SK-MEL-5 (cell line): Measurements from ENCODE around the gene BLNK. TPM values are rescaled to one million over a fixed set of nuclear protein-coding genes. Genes with fewer than 3 reads are reported as not detected.

Source experiments
- DNase-seq: peaks from one replicate; pipeline ENCODE4 v3.0.0-alpha.2; 2016; ENCODE audit warnings: low read depth, low spot score
- in situ Hi-C: cut with HindIII; loops from 2 replicates; pipeline ENCODE4 v1.10.0; 2016; ENCODE audit warnings: low sequenced_read_pairs, high pct_unique_total_duplicates, low pct_unique_long_range_greater_than_20kb
- total RNA-seq: library from RNA; depleted of rRNA; stranded (reverse); fragments of >200 nt; shearing (Covaris generic); gene quantifications from 2 replicates; pipeline ENCODE4 v1.2.3, GENCODE V29; 2014

The BLNK gene
- total RNA-seq, 1 experiment from 2014 or later = not detected

DNA sequence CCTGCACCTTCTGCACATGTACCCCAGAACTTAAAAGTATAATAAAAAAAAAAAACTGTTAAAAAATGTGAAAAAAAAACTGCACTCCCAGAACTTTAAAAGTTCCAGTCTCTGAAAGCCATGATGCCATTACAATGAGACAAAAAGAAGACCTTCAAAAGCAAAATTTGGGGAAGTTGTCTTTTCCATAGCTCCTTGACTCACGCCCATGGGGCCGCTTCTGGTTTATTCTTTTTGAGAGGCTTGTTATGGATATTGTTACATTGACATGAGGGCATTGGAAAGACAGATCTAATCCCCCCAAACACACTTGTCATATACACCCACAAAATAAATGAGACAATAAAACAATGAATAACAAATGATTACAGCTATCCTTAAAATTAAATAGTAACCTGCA, 798 bp downstream of the BLNK start:
- no peak for DNase-seq
- in situ Hi-C loops = no loop called here

DNA sequence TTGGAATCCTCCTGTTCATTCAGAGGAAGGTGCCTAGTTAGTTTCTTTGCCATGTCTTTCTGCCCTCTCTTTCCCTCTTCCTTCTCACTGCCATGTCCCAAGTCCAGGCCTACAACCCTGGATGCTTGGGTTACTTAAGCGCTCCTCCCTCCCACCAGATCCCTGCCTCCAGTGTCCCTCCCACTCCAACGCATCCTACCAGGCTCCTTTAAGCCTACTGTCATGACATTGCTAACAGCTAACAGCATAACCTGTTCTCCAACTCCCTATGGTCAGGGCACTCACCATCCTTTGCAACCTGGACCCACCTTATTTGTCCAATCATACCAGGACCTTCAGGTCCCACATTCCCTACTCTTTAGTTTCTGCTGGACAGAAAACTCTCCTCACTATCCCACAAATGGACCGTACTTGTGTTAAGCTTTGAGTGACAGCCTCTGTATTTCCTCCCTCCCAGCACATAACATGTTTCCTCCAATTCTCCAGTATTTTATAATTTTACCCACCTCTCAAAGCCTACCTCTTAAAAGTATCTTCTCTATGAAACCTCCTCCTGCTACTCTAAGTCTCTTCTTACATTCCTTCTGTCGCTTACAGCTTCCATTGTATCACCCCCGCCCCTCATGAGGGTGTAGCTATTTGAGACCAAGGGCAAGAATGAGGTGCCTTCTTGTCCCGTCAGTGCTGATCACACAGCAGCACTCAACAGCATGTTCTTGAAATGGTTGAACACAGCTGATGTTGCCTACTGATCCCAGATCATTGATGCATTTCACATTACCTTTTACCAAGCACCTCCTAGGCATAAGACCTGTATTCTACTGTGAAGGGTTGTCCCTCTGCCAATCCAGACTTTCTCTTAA, 1.7 kb downstream of the BLNK start:
- in situ Hi-C loops = no loop called here
- DNase-seq = no peak

DNA sequence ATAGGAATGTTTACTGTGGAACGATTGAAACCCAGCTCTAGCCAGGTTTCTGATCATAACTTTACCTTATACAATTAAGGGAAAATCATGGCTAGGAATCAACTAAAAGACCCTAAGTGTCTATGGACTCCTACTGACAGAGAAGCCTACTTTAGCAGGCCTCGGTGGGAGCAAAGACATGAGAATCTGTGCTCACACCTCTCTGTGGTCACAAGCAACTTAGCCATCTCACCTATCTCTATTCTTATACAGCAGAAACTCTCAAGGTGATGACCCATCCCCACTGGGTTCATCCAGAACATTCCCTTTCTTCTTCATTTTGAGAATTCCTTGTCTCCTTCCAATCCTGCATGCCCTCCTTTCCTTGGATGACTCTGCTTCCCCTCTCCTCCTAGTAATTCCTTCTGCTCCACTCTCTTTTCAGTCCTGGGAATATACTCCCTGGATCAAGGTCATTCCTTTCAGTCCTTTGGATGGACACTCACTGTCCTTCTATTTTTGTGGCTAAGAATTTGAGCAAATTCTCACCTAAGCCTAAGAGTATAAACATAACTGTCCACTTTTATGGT, 2.9 kb downstream of the BLNK start:
- in situ Hi-C loops = no loop called here

DNA sequence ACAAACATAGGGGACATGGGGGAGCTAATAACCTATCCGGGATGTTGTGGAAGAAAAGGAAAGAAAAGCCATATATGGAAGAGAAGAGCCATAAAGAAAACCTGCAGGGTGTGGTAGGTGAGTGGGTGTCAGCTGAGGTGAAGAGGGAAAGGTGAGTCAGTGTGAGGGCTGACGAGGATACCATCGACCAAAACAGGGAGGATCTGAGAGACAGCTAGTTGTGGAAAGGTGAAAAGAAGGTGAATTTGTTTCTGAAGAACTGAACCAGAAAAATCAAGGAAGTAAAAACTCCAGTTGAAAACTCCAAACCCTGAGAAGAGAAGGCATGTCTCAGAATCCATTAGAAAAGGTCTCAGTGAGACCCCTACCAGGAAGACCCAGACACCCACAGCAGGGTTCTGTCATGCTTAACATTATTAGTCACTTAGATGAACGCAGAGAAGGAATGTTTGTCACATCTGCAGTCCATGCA, 4.1 kb downstream of the BLNK start:
- in situ Hi-C loops = no loop called here
- no peak for DNase-seq

More for the DNA sequence above, 2.9 kb downstream of the BLNK start:
- no peak for DNase-seq

DNA sequence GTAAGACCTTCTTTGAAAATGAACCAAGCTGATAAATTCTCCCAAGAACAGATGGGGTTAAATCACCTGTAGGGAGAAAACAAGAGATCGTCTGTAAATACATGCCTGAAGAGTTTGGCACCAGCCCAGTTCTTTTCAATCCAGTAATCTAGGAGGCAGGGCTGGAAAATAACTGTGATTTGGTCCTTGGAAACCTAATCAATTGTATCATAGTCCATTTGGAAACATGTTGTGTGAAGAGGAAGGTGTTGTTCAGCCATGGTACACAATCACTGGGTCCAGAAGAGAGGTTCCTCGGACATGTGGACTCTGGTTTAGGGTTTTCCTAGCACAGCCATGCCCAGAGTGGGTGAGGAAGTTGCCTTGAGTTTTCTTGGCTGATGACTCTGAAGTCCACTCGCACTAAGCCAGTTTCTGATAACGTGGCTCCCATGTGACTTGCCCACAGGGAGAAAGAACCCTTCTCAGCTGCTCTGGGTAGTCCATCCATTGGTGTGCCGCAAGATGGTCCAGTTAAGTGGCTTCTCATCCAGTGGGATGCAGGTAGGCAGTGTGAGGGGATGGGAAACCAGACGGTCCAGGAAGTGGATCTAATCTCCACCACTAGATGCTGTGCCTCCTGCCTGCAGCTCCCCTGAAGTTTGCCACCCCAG, 5.1 kb downstream of the BLNK start:
- in situ Hi-C loops = no loop called here
- DNase-seq = no peak

DNA sequence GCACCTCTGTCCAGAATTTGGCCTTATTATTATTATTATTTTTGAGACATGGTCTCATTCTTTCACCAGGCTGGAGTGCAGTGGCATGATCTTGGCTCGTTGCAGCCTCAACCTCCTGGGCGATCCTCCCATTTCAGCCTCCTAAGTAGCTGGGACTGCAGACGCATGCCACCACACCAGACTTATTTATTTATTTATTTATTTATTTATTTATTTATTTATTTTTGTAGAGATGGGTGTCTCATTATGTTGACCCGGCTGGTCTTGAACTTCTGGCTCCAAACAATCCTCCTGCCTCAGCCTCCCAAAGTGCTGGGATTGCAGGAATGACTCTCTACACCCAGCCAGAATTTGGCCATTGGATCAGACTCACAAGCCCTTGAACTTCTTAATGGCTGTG, 6.4 kb downstream of the BLNK start:
- DNase-seq = no peak
- in situ Hi-C loops = no loop called here

DNA sequence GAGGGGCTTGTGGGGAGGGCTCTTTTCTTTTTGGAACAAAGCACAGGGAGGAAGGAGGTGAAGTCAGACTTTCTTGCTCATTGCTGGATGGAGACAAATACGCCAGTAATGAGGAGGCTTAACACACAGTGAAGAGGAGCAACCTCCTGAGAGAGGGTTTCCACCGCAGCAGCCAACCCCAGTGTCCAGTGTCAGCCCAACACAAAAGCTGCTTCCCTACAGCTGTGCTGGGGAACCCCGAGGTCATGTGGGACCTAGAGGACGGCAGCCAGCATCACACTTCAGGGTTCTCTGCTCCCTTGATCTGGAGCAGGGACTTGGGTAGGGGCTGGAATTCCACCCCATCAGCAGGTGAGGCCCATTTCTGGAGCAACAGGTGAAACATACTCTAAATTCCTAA, 7.7 kb downstream of the BLNK start:
- in situ Hi-C loops = no loop called here
- DNase-seq = no peak

DNA sequence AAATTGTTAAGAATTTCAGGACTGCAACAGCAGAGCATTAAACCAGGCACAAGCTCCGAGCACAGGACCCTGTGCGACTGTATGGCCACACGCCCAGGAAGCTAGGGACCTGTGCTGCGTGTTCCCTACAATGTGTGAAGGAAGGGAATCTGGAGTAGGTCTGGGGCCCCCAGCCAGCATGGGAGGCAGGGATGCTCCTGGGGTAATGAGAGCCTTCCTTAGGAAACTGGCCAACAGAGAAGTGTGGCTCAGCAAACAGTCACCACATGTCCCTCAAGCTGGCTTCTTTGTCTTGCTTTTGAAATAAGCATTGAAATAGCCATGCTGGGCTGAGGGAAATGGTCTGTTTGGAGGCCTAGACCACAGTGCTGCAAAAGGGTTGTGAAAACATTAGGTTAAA, 8.2 kb downstream of the BLNK start:
- in situ Hi-C loops = no loop called here
- DNase-seq = no peak

DNA sequence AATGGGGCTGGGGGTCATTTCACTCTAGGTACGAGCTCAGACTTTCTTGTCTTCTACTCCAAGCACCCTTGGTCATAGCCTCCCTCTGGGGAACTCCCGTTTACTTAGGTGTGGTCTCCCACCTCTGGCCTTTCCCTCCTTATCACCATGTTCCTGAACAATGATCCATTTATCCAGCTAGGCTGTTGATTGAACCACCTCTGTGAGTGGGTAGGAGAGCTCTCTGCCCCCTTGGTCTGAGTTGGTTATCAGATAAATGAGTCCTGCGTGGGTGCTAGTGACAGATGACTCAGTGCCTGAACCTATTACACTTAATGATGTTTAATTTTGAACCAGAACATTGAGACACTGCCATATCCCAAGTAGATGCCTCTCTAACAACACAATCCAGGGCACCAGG, 9.4 kb downstream of the BLNK start:
- DNase-seq = no peak
- in situ Hi-C loops = no loop called here

DNA sequence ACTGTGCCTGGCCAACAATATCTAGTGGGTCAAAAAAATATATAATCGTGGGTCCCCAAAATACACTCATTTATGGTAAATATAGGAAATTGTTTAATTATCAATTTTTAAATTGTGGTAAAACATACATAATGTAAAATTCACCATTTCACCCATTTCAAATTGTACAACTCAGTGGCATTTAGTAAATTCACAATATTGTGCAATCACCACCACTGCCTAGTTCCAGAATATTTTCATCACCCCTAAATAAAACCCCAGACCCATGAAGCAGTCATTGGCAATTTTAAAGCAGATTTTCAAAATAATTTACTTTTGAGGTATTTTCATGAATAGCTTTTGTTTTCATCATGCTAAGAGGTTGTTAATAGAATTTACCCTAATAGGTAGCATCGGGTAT, 10.2 kb downstream of the BLNK start:
- in situ Hi-C loops = no loop called here

DNA sequence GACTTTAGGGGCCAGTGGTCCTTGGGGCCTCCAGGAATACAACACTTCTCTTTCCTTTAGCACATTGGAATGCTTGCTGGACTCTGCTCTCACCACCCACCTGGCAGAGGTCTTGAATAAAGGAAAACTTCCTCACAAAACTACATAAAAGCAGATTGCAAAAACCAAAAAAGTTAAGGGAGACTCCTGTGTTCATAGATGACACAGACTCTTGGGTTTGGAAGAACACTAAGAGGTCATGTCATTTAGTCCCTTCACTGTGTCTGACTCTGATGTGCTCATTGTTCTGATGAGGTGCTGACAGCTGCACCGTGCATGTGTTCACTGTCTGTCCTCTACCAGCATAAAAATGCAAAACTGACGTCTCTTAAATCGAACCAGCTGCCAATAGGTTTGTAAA, 11.4 kb downstream of the BLNK start:
- DNase-seq = no peak
- in situ Hi-C loops = no loop called here

More for the DNA sequence above, 10.2 kb downstream of the BLNK start:
- DNase-seq = no peak

DNA sequence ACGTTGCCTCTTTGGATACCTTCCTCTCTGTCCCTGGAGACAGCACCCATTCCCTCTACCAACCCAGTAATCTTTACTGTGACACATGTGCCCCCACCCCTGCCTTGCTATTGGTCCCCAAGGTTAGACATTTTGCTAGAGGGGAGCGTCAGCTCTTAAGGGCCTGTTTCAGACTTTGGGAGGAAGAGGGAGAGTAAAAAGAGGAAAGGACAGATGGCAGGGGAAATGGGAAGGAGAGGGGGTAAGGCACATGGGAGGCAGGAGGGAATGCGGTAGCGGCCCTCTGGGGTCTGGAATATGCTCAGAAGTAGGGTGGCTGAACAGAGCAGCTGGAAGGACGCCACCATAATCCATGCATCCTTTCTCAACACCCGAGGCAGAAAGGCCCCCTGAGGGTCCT, 12.2 kb downstream of the BLNK start:
- in situ Hi-C loops = no loop called here
- no peak for DNase-seq

DNA sequence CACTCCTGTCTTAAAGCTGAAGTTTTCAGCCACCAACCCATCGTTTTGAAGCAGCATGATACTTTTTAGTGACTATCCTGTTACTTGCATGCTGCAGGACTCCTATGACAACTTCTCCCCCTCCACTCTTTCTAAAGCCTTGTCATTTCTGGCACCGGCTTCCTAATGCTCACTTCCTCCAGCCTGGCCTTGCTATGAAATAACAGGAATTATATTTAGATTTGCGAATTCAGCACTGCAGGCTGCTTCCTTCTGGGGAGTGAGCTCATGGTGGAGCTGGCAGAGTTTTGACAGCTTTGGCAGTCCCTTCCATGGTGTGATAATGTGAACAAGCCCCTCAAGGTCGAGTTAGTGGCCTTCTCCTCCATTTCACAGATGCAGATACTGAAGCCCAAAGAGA, 13.4 kb downstream of the BLNK start:
- in situ Hi-C loops = no loop called here
- no peak for DNase-seq

DNA sequence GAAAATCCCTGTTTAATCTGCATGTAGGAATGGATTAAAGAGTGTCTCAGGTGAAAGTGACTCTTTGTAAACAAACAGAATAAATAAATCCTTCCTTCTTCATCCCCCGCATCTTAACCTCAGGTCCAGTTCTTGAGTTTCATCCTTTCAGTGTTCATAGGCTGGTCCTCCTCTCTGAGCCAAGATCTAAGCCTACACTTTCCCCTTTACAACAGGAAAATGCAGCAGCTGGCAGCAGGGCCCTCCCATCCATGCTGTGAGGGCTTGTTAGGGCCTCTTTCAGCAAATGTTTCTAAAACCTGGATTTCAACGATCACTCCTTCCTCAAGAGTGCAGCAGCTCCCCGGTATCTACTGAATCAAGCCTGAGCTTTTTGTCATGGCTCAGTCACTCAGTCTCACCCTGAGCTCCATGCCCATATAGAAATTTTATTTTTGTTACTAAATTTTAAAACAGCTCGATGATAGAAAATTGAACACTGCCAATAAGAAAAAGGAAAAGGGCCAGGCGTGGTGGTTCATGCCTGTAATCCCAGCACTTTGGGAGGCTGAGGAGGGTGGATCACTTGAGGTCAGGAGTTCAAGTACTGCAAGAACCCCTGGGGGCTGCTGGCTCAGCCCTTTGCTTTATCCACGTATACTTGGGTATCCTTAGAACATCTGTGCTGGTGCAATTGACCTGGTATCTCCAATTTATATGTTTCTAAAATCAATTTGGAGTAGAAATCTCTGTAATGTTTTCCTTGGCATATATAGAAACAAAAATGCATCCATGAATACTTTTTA, 15.6 kb downstream of the BLNK start:
- no peak for DNase-seq
- in situ Hi-C loops = no loop called here

DNA sequence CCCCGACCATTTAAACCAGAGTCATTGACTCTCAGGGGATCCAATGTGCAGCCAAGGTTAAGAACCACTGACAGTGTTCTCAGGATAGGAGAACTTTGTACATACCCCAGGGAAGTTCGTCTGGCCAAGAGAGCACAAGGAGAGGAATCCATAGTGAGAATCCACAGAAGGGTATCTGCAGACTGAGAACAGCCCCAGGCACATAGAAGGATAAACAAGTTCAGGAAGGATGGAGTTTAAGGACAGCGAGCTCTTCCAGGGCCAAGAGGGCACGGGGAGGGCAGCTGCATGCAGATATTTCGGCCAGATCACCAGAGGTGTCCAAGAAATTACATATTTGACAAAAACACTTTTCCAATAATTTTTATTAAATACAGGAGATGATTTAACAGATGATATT, 16.4 kb downstream of the BLNK start:
- DNase-seq = no peak
- in situ Hi-C loops = no loop called here

DNA sequence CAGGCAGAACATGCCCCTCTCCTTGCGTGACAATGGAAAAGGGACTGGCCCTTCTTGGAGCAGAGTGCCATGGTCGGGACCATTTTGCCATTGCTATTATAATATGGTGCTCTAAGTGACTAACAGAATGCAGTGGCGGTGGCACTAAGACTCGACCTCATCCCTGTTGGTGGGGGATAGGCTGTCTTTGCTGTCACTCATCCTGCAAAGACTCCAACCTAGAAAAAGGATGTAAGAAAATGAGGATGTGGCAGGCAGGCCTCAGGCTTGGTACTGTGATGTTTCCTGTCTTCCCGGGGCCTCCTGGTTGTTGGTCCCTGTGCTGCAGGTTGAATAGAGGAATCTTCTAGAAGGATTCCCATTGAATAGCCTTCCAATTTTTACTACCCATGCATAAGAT, 18.6 kb downstream of the BLNK start:
- no peak for DNase-seq
- in situ Hi-C loops = no loop called here

DNA sequence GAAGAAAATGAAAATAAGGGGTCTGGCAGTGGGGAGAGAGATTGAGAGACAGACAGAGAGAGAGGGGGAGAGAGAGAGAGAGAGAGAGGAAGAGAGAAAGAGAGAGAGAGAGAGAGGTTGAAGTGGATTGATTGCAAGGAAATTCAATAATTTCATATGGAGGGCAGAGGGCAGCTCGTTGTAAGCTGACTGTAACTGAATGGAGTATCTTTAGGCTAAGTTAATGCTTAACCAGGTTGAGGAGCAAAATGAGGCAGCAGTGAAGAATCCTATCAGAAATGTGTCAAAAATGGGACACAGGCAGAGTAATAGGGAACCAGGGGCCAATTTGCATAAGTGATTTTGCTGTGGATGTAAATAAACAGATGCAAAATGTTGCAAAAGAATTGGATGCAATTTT, 21.0 kb downstream of the BLNK start:
- in situ Hi-C loops = no loop called here
- DNase-seq = no peak

DNA sequence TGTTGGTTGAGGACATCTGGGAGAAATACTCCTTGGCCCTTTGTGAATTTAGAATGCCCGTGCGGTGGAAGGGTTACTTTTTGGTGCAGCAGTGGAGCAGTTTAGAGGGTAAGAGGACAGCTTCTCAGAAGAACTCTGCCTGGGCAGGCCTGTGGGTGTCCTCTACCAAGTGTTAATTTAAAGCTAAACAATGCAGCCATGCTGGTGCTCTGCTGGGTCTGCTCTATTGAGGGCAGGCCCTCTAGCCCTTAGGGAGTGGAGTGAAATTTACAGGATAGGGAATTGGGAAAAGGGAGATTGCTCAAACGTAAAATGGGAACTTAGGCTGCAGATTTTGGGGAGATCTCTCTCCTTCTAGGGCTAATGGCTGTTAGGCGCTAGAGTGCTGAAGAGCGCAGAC, 22.1 kb downstream of the BLNK start:
- DNase-seq = no peak
- in situ Hi-C loops = no loop called here
